ENCODE measurements around the gene PLCG1.

DNA sequence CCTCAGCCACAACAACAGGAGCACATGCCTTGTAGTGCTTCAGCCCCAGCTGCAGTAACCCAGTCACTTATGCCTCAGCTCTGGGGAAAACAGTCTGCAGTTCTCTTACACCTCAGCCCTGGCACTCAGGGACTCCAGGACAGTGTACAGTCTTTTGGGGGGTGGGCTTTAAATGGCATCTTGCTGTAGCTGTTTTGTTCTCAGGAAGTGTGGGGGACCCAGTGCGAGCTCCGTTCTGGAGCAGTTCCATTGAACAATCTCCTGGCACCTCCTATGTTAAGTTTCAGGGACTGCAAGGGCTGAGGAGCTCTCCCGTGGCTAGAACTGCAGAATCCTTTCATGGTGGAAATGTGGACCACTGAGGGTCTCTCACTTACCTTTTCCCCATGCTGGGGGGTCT lies 55.2 kb downstream of the PLCG1 start:
- TF ChIP-seq, protein P1, sequence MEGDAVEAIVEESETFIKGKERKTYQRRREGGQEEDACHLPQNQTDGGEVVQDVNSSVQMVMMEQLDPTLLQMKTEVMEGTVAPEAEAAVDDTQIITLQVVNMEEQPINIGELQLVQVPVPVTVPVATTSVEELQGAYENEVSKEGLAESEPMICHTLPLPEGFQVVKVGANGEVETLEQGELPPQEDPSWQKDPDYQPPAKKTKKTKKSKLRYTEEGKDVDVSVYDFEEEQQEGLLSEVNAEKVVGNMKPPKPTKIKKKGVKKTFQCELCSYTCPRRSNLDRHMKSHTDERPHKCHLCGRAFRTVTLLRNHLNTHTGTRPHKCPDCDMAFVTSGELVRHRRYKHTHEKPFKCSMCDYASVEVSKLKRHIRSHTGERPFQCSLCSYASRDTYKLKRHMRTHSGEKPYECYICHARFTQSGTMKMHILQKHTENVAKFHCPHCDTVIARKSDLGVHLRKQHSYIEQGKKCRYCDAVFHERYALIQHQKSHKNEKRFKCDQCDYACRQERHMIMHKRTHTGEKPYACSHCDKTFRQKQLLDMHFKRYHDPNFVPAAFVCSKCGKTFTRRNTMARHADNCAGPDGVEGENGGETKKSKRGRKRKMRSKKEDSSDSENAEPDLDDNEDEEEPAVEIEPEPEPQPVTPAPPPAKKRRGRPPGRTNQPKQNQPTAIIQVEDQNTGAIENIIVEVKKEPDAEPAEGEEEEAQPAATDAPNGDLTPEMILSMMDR (IDR thresholded peaks at IDR 0.05; ENCODE audit: low read depth, low read length, poor library complexity, severe bottlenecking), result no peak
- no peak for TF ChIP-seq EZH2phosphoT487 (IDR thresholded peaks at IDR 0.05; ENCODE audit: borderline replicate concordance, low read length)

Measured in DOHH2 (cell line).